Measurements from ENCODE around the gene XPA.

The XPA gene

GRCh38 chr9:97658707-97659106, 38.4 kb downstream of the XPA start:
- Histone ChIP-seq H3K4me3 (ENCODE audit: insufficient read length, low read depth) (no peak overlapping the region), H3K27me3 (ENCODE audit: insufficient read depth, insufficient read length) (no peaks in the 10 kb centered on the region), H3K36me3 (ENCODE audit: insufficient read depth, insufficient read length, low read length) (peaks cover 96% of the 10 kb centered on the region), H3K9me3 (ENCODE audit: insufficient read depth, low read length) (no peaks in the 10 kb centered on the region), H3K4me1 (ENCODE audit: insufficient read depth, insufficient read length) (no peaks in the 10 kb centered on the region), H3K9ac (ENCODE audit: insufficient read length, low read depth) (no peak overlapping the region)
- TF ChIP-seq YY1 (IDR thresholded peaks at IDR 0.05; ENCODE audit: insufficient read depth, insufficient read length) (no peak), ZNF274 (IDR thresholded peaks at IDR 0.05; ENCODE audit: low read depth, low read length) (no peak), SUZ12 (IDR thresholded peaks at IDR 0.05; ENCODE audit: extremely low read depth, insufficient read depth, insufficient read length) (no peak)
- DNase-seq (ENCODE audit: low read depth, low spot score) = no peak

GRCh38 chr9:97651646-97652045, 45.5 kb downstream of the XPA start:
- TF ChIP-seq SUZ12 (IDR thresholded peaks at IDR 0.05; ENCODE audit: extremely low read depth, insufficient read depth, insufficient read length) (no peak), ZNF274 (IDR thresholded peaks at IDR 0.05; ENCODE audit: low read depth, low read length) (no peak), YY1 (IDR thresholded peaks at IDR 0.05; ENCODE audit: insufficient read depth, insufficient read length) (no peak)
- H3K4me3 ChIP-seq (ENCODE audit: insufficient read length, low read depth) = no peak overlapping the region
- H3K27me3 ChIP-seq (ENCODE audit: insufficient read depth, insufficient read length) = no peaks in the 10 kb centered on the region
- H3K4me1 ChIP-seq (ENCODE audit: insufficient read depth, insufficient read length) = no peaks in the 10 kb centered on the region
- DNase-seq (ENCODE audit: low read depth, low spot score) = no peak
- peaks cover 94% of the 10 kb centered on the region for H3K36me3 ChIP-seq (ENCODE audit: insufficient read depth, insufficient read length, low read length)
- no peaks in the 10 kb centered on the region for H3K9me3 ChIP-seq (ENCODE audit: insufficient read depth, low read length)
- no peak overlapping the region for H3K9ac ChIP-seq (ENCODE audit: insufficient read length, low read depth)

DNA sequence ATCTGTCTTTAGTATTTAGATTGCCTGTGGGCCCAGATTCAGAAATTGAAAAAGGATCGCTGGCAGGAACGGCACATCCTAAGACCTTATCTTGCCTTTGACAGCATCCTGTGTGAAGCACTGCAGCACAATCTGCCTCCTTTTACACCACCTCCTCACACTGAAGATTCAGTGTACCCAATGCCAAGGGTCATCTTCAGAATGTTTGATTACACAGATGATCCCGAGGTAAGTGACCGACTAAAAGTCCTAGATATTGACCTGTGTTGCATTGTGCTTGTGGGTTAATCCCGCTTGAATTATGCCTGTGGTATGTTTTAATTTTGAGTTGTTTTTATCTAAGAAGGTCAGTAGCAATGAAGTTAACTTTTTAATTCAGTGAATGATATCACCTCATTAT, 49.1 kb downstream of the XPA start:
- H3K4me3 ChIP-seq (ENCODE audit: insufficient read length, low read depth) = no peak overlapping the region
- TF ChIP-seq SUZ12 (IDR thresholded peaks at IDR 0.05; ENCODE audit: extremely low read depth, insufficient read depth, insufficient read length) (no peak), ZNF274 (IDR thresholded peaks at IDR 0.05; ENCODE audit: low read depth, low read length) (no peak), YY1 (IDR thresholded peaks at IDR 0.05; ENCODE audit: insufficient read depth, insufficient read length) (no peak)
- H3K36me3 ChIP-seq (ENCODE audit: insufficient read depth, insufficient read length, low read length) = peaks cover 90% of the 10 kb centered on the region
- no peaks in the 10 kb centered on the region for H3K4me1 ChIP-seq (ENCODE audit: insufficient read depth, insufficient read length)
- no peak for DNase-seq (ENCODE audit: low read depth, low spot score)
- no peaks in the 10 kb centered on the region for H3K27me3 ChIP-seq (ENCODE audit: insufficient read depth, insufficient read length)
- no peak overlapping the region for H3K9ac ChIP-seq (ENCODE audit: insufficient read length, low read depth)
- H3K9me3 ChIP-seq (ENCODE audit: insufficient read depth, low read length) = no peaks in the 10 kb centered on the region

DNA sequence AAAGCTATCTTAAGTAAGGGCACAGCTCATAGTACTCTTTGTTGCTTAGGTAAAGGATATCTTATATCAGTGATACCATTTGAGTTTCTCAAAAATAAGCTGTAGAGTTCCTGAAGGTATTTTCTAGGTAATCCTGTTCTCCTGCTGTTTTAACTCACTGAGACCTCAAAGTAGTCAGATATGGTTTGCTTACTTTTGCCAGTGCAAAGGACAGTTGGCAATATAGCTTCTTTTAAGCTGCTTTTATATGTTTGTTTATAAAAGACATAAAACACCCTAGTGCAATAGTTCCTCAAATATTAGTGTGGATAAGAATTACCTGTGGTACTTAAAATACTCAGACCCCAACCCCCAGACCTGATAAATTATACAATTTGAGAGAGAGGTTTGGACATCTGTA, 51.4 kb downstream of the XPA start:
- peaks cover 92% of the 10 kb centered on the region for H3K36me3 ChIP-seq (ENCODE audit: insufficient read depth, insufficient read length, low read length)
- no peaks in the 10 kb centered on the region for H3K4me1 ChIP-seq (ENCODE audit: insufficient read depth, insufficient read length)
- no peak overlapping the region for H3K4me3 ChIP-seq (ENCODE audit: insufficient read length, low read depth)
- H3K9ac ChIP-seq (ENCODE audit: insufficient read length, low read depth) = no peak overlapping the region
- no peaks in the 10 kb centered on the region for H3K27me3 ChIP-seq (ENCODE audit: insufficient read depth, insufficient read length)
- TF ChIP-seq ZNF274 (IDR thresholded peaks at IDR 0.05; ENCODE audit: low read depth, low read length) (no peak), YY1 (IDR thresholded peaks at IDR 0.05; ENCODE audit: insufficient read depth, insufficient read length) (no peak), SUZ12 (IDR thresholded peaks at IDR 0.05; ENCODE audit: extremely low read depth, insufficient read depth, insufficient read length) (no peak)
- H3K9me3 ChIP-seq (ENCODE audit: insufficient read depth, low read length) = no peaks in the 10 kb centered on the region
- DNase-seq (ENCODE audit: low read depth, low spot score) = no peak

DNA sequence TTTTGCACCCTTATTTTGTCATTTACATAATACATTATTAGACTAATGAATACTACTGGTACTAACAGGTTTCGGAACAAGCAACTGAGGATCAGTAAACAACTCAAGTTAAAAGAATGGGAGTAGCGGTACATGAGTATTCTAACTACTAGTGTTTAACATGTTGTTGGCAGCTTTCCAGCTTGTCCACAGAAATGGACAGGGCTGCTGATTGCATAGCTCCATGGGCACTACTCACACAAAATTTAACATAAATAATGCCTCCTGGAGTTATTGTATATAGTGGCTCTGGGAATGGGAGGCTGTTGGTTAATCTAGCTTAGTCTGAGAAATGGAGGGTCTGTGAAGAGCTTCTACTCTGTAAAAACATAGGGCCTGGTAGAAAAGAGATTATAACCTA, 56.8 kb downstream of the XPA start:
- Histone ChIP-seq H3K9ac (ENCODE audit: insufficient read length, low read depth) (no peak overlapping the region), H3K36me3 (ENCODE audit: insufficient read depth, insufficient read length, low read length) (peaks cover 63% of the 10 kb centered on the region), H3K27me3 (ENCODE audit: insufficient read depth, insufficient read length) (no peaks in the 10 kb centered on the region), H3K4me1 (ENCODE audit: insufficient read depth, insufficient read length) (no peaks in the 10 kb centered on the region), H3K9me3 (ENCODE audit: insufficient read depth, low read length) (no peaks in the 10 kb centered on the region), H3K4me3 (ENCODE audit: insufficient read length, low read depth) (no peak overlapping the region)
- no peak for DNase-seq (ENCODE audit: low read depth, low spot score)
- TF ChIP-seq SUZ12 (IDR thresholded peaks at IDR 0.05; ENCODE audit: extremely low read depth, insufficient read depth, insufficient read length) (no peak), ZNF274 (IDR thresholded peaks at IDR 0.05; ENCODE audit: low read depth, low read length) (no peak), YY1 (IDR thresholded peaks at IDR 0.05; ENCODE audit: insufficient read depth, insufficient read length) (no peak)

DNA sequence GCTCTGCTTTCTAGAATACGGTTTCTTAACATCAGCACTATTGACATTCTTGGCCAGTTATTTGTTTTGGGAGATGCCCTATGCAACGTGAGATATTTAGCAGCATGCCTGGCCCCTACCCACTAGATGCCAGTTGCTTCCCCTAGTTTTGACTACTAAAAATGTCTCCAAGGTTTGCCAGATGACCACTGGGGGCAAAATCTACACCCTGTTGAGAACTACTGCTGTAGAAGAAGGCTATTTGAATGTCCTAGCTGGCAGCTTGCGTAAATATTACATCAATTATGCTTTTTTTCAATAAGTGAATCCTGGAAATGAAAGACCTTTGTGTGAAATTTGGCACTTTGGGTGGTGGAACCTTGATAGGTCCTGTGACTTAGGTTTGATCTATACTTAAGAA, 58.5 kb downstream of the XPA start:
- Histone ChIP-seq H3K9ac (ENCODE audit: insufficient read length, low read depth) (no peak overlapping the region), H3K36me3 (ENCODE audit: insufficient read depth, insufficient read length, low read length) (peaks cover 53% of the 10 kb centered on the region), H3K9me3 (ENCODE audit: insufficient read depth, low read length) (no peaks in the 10 kb centered on the region), H3K4me3 (ENCODE audit: insufficient read length, low read depth) (no peak overlapping the region), H3K4me1 (ENCODE audit: insufficient read depth, insufficient read length) (no peaks in the 10 kb centered on the region), H3K27me3 (ENCODE audit: insufficient read depth, insufficient read length) (no peaks in the 10 kb centered on the region)
- DNase-seq (ENCODE audit: low read depth, low spot score) = no peak
- TF ChIP-seq YY1 (IDR thresholded peaks at IDR 0.05; ENCODE audit: insufficient read depth, insufficient read length) (no peak), SUZ12 (IDR thresholded peaks at IDR 0.05; ENCODE audit: extremely low read depth, insufficient read depth, insufficient read length) (no peak), ZNF274 (IDR thresholded peaks at IDR 0.05; ENCODE audit: low read depth, low read length) (no peak)

- Histone ChIP-seq H3K4me3 (ENCODE audit: insufficient read length, low read depth) (no peak overlapping the region), H3K36me3 (ENCODE audit: insufficient read depth, insufficient read length, low read length) (peaks cover 36% of the 10 kb centered on the region), H3K4me1 (ENCODE audit: insufficient read depth, insufficient read length) (no peaks in the 10 kb centered on the region), H3K27me3 (ENCODE audit: insufficient read depth, insufficient read length) (no peaks in the 10 kb centered on the region), H3K9me3 (ENCODE audit: insufficient read depth, low read length) (no peaks in the 10 kb centered on the region), H3K9ac (ENCODE audit: insufficient read length, low read depth) (no peak overlapping the region)
- no peak for DNase-seq (ENCODE audit: low read depth, low spot score)
- TF ChIP-seq SUZ12 (IDR thresholded peaks at IDR 0.05; ENCODE audit: extremely low read depth, insufficient read depth, insufficient read length) (no peak), YY1 (IDR thresholded peaks at IDR 0.05; ENCODE audit: insufficient read depth, insufficient read length) (no peak), ZNF274 (IDR thresholded peaks at IDR 0.05; ENCODE audit: low read depth, low read length) (no peak)
Measured at GRCh38 chr9:97636903-97637302, 60.2 kb downstream of the XPA start.

DNA sequence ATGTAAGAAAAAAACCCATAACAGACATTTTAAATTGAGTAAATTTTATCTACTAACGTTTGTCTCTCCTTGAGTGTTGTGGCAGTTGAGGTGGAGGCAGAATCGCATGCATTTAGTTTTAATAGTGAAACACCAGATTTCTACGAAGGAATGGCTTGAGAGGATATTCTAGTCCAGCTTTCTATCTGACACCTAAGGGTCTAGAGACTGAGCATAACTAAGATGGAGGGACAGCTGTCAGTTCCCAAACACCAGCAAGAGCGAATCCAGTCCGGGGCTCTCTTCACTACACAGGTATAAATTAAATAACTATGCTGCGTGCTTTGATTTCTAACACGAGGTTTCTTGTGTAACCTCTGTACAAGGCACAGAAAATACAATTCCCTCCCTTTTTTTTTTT, 62.1 kb downstream of the XPA start:
- DNase-seq (ENCODE audit: low read depth, low spot score) = no peak
- TF ChIP-seq SUZ12 (IDR thresholded peaks at IDR 0.05; ENCODE audit: extremely low read depth, insufficient read depth, insufficient read length) (no peak), YY1 (IDR thresholded peaks at IDR 0.05; ENCODE audit: insufficient read depth, insufficient read length) (no peak)
- Histone ChIP-seq H3K9ac (ENCODE audit: insufficient read length, low read depth) (peak overlapping the region; percentile 99), H3K27me3 (ENCODE audit: insufficient read depth, insufficient read length) (no peaks in the 10 kb centered on the region), H3K4me1 (ENCODE audit: insufficient read depth, insufficient read length) (no peaks in the 10 kb centered on the region), H3K36me3 (ENCODE audit: insufficient read depth, insufficient read length, low read length) (peaks cover 23% of the 10 kb centered on the region), H3K4me3 (ENCODE audit: insufficient read length, low read depth) (peak overlapping the region; percentile 99), H3K9me3 (ENCODE audit: insufficient read depth, low read length) (no peaks in the 10 kb centered on the region)

Measured in NT2/D1 (cell line).